ENCODE measurements around the gene FRZB.
"Not testable (repeated sequence)": the region's sequence is repeated elsewhere in the genome, so short reads cannot be mapped to it uniquely, and the experiment has no call there.

FRZB gene

GRCh38 chr2:182866461-182867406 is at the start of gene FRZB:
Gene FRZB (minus strand): TSS chr2:182866637. CDS start chr2:182866552, 85 bp downstream.
- no peak for DNase-seq (ENCODE audit: low read depth)

DNA sequence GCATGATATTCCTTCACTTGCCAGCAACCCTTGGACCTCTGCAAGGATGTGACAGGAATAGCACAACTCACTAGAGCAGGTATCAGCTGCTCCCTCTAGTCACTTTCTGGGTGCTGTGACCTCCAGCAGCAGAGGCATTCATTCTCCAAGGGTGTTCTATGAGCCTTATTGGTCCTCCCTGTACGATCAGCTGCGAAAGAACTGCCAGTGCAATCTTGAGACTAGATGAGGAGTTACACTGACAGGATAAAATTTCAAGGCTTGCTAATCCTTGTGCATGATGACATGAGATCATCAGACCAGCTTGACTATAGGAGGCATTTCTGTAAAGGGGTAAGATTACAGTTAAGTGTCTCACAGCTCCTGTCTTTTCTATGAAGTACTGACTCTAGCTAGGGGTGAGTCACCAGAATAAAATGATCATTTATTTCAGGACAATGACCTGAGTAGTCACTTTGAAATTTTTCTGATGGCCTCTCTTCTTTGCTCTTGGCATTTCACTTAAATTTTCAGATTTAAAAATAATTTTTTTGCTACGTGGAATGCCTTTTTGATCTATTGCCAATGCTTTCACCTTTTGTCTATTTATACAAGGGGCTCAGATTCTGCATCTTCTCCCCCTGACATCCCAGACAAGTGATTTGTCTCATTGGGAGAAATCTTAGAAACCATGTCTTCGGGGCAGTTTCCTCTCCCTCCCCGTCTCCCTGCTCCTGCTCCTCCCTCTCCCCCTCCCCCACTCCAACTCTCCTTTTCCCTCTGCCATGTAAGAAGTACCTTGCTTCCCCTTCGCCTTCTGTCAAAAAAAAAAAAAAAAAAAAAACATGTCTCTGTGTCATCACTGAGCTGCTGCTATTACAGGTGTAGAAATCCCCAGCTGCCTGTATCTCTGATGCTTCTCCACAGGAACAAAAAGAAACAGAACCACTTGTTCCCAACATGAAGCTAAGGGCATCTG is 49.2 kb upstream of the FRZB start:
- no peak for DNase-seq (ENCODE audit: low read depth)

GRCh38 chr2:182914852-182915251 is 48.4 kb upstream of the FRZB start:
- no peak for DNase-seq (ENCODE audit: low read depth)

- DNase-seq (ENCODE audit: low read depth), result no peak
Measured at GRCh38 chr2:182913064-182913463, 46.6 kb upstream of the FRZB start.

DNA sequence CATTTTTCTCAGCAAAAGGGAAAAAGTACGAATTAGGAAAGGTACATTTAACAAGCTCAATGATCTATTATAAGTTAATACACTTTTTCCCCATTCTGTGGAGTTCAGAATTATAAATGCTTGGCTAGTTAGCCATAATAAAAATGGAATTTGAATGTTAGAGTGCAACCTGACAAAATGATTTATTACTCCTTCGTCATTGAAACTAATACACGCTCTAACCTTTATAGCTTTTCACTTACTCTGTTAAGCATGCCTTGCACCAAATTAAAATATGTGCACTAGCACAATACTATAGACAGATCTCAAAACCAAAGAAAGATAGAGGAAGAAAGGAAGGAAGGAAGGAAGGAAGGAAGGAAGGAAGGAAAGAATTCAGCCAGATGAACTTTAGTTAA is 46.1 kb upstream of the FRZB start:
- no peak for DNase-seq (ENCODE audit: low read depth)

- no peak for DNase-seq (ENCODE audit: low read depth)
Measured at GRCh38 chr2:182911813-182912517, 45.5 kb upstream of the FRZB start.

DNA sequence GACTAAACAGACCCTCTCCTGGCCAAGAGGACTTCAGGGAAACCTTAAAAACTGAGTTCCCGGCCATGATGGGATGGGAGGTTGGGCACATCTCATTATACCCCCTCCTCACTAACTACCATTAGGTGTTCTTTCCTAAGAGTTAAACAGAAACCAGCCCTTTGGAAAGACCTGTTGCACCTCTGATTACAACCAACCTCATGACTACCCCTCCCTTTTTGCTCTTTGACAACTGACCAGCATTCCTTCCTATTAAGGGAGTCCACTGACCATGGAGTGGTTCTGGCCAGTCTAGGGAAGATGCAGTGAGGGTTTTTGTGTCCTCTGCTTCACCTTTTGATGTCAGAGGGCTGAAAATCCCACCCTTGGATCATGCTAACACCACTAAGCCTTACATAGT is 44.5 kb upstream of the FRZB start:
- no peak for DNase-seq (ENCODE audit: low read depth)

GRCh38 chr2:182907081-182907830 is 40.8 kb upstream of the FRZB start:
- no peak for DNase-seq (ENCODE audit: low read depth)

- DNase-seq (ENCODE audit: low read depth), result no peak
Measured at GRCh38 chr2:182906454-182906853, 40.0 kb upstream of the FRZB start.

DNA sequence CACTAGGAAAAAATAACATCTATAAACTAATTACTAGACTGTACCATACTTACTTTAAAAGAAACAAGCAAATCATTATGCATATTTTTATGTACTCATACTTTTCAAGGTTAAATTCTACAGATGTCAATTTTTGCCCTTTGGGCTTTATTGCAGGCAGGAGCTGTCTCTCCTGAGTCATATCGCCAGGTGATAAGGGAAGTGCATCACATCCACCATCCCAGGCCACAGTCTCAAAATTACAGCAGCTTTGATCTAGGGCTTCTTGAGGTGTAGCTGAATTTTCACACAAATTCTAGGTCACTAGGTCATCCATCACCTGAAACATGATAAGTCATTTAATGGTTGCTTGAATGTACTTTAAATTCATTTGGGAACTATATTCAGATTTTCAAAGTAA is 38.4 kb upstream of the FRZB start:
- no peak for DNase-seq (ENCODE audit: low read depth)

DNA sequence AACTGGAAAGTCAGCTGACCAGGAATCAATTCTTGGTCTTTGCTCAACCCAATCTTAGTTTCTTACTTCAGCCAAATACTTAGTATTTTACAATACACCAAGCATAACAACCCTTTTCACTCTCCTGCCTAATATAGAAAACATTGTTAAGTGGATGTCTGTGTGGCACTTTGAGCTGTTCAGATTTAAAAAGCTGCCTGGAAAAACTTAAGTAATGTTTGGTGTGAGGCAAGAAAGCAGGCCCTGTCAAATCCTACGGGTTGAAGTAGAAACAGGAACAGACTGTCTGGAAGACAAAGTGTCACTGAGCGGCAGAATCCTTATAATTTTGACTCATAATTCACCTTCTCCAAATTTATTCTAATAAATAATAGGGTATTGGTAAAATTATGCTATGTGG is 37.1 kb upstream of the FRZB start:
- no peak for DNase-seq (ENCODE audit: low read depth)

DNA sequence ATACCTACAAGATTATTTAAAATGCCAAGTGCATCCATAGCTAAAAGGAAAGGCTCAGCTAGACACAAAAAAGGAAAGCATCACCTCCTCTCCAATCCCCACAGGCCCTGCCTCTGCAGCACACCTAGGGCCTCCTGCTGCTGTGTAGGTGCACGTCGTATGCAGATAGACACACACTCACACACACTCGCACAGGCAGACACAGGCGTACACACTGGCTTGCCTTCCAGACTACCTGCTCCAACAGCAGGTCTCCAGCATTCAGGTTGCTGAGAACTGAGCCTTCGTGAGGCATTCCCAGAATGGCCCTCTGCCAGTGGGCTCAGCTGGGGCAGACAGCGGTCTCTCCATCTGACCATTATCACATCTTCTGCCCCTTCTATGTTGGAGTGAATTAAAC is 35.3 kb upstream of the FRZB start:
- DNase-seq (ENCODE audit: low read depth), result no peak

- DNase-seq (ENCODE audit: low read depth), result no peak
Measured at GRCh38 chr2:182898718-182899117, 32.3 kb upstream of the FRZB start.

DNA sequence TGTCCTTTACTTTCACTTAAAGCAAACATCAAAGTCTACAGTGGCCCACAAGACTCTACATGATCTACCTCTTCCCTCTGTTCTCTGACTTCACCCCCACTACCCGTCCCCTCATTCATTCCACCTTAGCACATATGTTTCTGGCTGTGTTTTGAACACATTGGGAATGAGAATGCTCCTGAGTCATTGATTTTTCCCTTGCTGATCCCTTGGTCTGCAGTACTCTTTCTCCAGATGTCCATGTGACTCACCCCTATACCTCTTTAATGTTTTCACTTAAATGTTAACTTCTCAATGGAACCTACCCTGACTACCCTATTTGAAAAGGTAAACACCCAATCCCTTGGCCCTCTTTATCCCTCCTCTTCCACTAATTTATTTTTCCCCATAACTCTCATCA is 30.7 kb upstream of the FRZB start:
- no peak for DNase-seq (ENCODE audit: low read depth)

DNA sequence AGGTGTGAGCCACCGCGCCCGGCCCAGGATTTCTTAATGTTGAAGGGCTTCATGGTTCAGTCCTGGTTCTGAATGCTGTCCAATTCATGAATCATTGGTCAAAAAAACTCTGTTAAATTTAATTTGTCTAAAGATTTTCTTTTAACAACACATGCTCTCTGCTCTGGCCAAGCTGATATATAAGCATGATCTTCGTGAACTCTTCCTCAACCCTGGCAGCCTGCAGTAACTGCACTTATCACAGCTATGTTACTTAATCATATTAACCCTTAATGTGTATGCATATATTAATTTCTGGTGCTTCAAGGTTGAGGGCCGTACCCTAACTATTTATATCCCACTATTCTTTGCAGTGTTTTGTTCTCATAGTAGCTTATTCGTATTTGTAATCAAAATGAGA is 29.4 kb upstream of the FRZB start:
- no peak for DNase-seq (ENCODE audit: low read depth)

DNA sequence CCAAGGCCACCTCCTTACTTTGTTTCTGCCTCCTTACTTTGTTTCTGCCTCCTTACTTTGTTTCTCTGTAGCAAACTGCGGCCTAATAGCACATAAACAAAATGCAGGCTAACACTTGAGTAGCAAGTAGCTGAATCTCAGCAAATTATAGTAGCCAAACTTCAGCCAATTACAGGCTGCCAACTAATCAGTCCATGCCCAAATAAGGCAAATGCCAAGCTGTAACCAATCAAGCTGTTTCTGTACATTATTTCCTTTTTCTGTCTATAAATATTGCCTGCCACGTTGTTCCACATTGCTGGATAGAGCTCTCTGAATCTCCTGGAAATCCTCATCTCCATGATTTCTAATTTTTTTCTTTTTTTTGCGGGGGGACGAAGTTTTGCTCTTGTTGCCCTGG is 28.7 kb upstream of the FRZB start:
- no peak for DNase-seq (ENCODE audit: low read depth)

- DNase-seq (ENCODE audit: low read depth), result no peak
Measured at GRCh38 chr2:182894174-182894573, 27.7 kb upstream of the FRZB start.

DNA sequence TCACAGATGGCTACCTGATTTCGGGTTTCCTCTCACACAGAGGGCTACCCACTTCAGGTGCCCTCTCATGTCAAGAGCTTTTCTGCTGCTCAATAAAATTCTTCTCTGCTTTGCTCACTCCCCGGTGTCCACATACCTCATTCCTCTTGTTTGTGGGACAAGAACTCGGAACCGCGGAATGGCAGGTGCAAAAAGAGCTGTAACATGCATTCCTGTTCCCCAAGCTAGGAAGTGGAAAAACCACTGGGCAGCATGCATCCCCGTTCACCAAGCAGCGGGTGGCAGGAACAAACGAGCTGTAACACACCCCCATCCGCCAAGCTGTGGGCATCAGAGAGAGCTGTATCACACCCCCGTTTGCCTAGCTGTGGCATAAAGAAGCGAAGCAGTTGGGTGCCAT is 27.2 kb upstream of the FRZB start:
- no peak for DNase-seq (ENCODE audit: low read depth)

DNA sequence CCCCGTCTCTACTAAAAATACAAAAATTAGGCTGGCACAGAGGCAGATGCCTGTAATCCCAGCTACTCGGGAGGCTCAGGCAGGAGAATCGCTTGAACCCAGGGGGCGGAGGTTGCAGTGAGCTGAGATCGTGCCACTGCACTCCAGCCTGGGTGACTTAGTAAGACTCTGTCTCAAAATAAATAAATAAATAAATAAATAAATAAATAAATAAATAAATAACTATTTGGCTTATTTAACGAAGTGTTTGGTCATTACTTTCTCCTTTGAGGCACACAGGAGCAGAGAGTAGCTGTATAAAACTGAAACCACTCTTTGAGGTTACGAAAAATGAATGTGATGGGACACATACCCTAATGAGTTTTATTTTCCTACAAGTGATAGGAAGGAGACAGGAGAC is 26.6 kb upstream of the FRZB start:
- DNase-seq (ENCODE audit: low read depth), result not testable (repeated sequence)

DNA sequence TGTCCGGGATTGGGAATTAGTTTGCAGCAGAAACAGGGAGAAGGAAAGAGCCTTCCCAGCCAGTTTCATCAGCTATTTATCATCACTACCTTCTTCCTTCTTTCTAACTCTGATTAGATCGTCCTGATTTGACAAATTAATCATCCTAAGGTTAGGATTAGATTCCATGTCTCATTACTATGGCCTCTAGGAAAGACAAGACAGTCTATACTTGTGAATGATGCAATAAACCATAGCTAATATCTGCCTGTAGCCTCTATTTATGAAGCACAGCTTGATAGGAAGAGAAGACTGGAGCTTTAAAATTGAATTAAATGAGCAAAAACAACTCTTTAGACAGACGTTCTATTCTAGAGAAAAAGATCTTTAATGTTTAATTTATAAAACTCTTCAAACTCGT is 25.2 kb upstream of the FRZB start:
- DNase-seq (ENCODE audit: low read depth), result no peak

DNA sequence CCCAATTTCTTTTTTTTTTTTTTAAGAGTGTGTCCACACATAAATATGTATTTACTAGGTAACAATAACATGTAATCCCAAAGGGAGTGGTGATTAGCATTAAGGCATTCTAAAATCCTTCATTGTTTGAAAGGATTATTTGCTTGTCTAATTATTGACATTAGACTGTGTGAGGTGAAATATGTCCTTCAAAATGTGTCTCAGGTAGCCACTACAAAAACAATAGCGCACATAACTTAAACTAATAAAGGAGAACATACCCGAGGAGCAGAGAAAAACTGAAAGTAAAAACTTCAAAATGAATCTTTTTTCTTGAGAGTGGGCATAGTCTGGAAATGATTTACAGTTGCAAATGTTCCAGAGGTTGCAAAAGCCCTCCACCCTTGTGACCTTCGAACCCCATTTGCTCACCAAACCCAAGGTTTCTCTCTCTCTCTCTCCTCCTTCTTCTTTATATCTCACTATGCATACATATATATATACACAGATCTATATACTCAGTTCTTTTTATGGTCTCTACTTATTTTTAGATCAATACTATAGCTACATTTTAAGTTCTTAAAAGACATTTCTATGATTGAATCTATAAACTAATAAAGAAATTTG is 24.4 kb upstream of the FRZB start:
- DNase-seq (ENCODE audit: low read depth), result no peak
